ENCODE data around the gene SYNE3.
"Not testable (repeated sequence)": the region's sequence is repeated elsewhere in the genome, so short reads cannot be mapped to it uniquely, and the experiment has no call there.

The SYNE3 gene

GRCh38 chr14:95523815-95524448 is 7.5 kb upstream of the SYNE3 start:
- DNase-seq (ENCODE audit: low read depth): no peak

DNA sequence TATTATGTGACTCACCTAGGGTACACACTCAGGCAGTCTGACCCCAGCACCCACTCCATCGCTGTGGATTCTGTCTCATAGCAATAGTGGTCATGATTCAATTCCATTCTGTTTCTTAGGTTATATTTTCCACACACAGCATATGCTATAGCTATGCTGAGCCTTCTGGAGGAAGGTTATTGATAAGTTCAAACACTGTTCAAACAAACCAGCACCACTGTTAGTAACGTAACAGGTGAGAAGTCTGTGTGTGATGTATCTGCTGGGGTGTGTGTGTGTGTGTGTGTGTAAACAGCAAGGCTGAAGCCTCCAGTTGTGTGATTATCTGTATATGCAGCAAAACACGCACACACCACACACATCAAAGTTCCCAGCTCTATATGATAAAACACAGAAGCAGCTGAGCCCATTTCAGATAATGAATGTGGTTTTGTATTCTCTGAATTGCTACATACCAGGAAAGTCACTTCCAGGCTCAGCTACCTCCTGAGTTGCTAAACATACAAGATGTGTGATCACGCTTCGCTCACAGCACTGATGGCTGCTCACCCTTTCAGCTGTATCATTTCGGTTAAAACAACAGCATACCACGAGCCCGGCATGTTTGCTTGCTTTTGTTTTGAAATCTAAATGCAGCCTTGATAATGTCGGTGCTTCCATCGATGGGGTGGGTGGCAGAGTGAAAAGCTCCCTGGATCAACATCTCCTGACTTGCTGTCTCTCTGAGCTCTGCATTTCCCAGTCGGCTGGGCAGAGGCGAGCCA is 6.8 kb upstream of the SYNE3 start:
- DNase-seq (ENCODE audit: low read depth): no peak

DNA sequence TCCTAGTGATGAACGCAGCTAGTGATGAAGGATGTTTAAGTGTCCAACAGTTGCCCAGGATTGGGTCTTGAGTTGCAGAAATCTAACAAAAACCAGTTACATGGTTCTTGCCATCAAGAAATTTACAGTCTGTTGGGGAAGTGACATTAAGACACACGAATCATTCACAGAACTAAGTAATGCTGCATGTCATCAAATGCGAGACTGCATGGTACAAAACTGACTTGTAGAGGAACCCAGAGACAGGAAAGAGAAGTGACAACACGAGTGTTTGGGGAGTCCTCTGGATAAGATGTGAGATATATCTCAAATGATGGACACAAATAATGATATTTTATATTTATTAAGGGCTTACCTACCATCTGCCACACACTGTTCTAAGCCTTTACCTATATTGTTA is 6.1 kb upstream of the SYNE3 start:
- no peak for DNase-seq (ENCODE audit: low read depth)

- DNase-seq (ENCODE audit: low read depth): no peak
Measured at GRCh38 chr14:95522116-95522515, 5.7 kb upstream of the SYNE3 start.

DNA sequence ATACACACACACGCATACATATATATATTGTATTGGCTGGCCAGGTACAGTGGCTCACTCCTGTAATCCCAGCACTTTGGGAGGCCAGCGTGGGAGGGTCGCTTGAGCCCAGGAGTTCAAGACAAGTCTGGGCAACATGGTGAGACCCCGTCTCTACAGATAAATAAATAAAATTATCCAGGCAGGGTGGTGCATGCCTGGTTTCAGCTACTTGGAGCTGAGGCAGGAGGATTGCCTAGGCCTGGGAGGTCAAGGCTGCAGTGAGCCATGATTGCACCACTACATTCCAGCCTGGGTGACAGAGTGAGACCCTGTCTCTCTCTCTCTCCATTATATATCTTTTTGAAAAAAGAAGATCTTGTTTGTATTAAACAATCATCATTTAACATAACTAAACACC is 4.6 kb upstream of the SYNE3 start:
- DNase-seq (ENCODE audit: low read depth): no peak

- DNase-seq (ENCODE audit: low read depth): no peak
Measured at GRCh38 chr14:95520346-95520745, 3.9 kb upstream of the SYNE3 start.

- peak; percentile 80 for DNase-seq (ENCODE audit: low read depth)
Measured at GRCh38 chr14:95519699-95520098, 3.2 kb upstream of the SYNE3 start.

GRCh38 chr14:95518045-95518751 is 1.7 kb upstream of the SYNE3 start:
- no peak for DNase-seq (ENCODE audit: low read depth)

DNA sequence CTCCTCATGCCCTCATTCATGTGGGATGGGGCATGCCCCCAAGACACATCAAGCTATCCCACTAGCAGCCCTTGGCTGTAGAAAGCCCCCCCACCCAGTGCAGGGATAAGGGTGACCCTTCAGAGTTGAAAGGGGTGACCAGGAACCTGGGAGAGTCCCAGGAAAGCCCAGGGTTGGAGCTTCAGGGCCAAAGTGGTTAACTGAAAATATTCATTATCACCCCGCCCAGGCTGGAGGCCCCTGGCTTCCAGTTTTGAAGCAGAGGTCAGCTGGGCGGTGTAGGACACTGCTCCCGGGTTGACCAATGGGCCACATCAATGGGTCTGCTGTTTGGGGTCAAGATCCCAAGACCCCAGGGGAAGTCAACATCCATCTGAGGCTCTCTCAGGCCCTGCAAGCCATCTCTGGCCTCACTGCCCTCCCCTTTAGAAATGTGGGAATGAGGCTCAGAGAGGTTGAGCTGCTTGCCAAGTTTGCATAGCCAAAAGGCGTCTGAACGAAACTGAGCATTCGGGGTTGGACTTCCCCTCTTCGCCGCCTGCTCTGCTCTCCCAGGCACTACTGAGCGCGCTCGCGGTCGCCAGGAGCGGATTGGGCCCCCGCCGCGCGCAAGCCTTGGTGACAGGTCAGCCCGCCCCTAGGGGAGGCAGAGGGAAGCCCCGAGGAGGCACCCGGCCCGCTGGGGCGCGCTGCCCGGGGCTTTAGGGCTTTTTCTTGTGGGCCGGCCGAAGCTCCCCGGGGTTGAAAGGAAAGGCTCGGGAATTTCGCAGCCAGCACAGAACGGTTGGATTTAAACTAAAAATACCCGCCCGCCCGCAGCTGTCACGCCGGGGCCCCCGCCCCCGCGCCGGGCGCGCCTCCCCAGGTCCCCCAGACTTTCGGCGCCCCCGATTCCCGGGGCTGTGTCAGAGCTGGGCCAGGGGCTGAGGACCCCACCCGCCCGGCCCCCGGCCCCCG is 576 bp downstream of the SYNE3 start:
- no peak for DNase-seq (ENCODE audit: low read depth)

DNA sequence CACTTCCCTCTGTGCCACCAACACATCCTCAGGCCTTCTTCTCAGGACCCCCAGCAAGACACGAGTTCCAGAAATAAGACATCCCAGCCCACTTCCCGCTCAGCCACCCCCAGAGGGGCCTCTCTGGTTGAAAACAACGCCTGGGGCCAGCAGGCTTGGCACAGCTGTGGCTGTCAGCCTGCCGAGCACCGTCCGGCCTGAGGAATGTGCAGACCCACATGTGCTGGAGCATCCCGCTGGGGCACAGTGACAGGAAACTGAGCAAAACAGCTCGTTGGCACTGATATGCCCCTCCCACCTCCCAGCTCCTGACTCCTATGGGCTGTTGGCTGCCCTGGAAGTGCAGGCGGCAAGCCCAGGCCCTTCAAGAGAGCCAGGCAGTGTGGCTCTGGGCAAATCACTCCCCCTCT is 1.4 kb downstream of the SYNE3 start:
- DNase-seq (ENCODE audit: low read depth): no peak

DNA sequence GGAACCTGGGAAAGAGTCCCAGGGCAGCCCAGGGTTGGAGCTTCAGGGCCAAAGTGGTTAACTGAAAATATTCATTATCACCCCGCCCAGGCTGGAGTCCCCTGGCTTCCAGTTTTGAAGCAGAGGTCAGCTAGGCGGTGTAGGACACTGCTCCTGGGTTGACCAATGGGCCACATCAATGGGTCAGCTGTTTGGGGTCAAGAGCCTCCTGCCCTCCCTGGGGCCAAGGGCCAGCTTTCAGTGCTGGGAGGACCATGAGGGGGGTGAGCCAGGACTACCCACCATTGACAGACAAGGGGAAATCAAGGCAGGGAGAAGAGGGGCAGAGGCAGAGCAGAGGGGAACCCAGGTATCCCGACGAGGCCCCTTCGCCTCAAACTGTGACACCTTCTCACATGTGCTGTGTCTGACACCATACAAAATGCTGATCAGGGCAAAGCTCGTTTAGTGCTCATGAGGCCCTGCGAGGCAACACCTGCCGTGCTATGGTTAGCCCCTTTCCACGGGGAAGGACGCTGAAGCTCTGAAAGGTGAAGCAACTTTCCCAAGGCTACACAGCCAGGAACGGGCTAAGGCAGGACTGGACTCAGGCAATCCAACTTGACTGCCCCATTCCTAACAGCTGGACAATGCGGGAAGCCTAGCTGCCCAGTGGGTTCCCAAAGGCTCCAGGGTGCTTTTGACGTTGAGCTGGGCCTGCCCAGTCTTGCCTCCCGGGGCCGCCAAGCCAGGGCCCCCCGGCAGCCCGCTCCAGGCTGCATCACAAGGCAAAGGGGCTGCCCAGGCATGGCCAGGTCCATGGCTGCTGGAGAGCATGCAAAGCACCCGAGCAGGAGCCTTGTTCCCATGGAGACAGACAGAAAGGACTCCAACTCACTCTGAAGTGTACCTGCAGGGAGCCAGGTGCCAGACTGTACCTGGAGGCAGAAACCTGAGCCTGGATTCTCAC is 2.0 kb downstream of the SYNE3 start:
- no peak for DNase-seq (ENCODE audit: low read depth)

- DNase-seq (ENCODE audit: low read depth): no peak
Measured at GRCh38 chr14:95513291-95513690, 3.2 kb downstream of the SYNE3 start.

GRCh38 chr14:95511687-95512086 is 4.8 kb downstream of the SYNE3 start:
- DNase-seq (ENCODE audit: low read depth): no peak

DNA sequence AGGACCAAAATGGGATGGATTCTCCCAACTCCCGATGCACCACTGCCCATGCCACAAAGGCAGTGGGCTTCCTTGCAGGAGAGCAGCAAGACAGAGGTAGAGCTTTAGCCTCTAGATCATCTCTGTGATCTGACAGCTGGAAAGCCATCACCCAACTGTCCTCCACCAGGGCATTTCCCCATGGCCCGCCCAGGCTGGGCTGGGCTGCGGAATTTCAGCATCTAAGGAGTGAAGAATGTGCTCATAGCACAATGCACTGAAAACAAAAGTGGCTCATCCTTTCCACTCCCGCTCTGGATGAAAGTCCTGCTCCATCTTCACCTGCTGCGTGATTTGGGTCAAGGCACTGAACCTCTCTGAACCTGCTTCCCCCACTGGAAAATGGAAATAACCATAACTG is 5.6 kb downstream of the SYNE3 start:
- DNase-seq (ENCODE audit: low read depth): no peak

DNA sequence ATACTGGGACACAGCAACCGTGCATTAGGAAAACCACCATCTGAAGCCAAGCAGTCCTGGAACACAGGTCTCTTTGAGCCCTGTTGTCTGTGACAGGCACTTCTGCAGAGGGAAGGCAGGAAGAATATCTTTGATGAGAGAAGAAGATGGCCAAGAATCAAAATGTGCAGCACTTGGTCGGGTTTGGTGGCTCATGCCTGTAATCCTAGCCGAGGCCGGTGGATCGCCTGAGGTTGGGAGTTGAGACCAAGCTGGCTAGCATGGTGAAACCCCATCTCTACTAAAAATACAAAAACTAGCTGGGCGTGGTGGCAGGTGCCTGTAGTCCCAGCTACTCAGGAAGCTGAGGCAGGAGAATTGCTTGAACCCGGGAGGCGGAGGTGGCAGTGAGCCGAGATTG is 6.1 kb downstream of the SYNE3 start:
- not testable (repeated sequence) for DNase-seq (ENCODE audit: low read depth)

GRCh38 chr14:95509495-95509894 is 7.0 kb downstream of the SYNE3 start:
- no peak for DNase-seq (ENCODE audit: low read depth)

DNA sequence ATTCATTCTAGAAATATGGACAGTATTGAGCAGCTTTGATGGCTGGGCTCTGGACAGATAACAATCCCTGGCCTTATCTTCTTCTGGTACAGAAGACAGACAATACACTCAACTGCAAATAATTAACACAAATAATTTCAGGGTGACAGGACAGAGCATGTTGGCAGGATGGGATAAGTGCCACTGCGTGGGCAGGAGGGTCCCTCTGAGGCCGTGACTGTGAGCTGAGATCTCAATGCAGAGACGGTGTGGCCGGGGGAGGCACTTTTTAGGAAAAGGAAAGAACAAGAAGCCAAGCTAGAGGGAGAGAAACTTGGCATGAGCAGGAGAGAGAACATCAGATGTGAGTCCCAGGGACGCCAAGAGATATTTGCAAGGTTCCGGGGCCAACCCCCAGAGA is 8.1 kb downstream of the SYNE3 start:
- no peak for DNase-seq (ENCODE audit: low read depth)

DNA sequence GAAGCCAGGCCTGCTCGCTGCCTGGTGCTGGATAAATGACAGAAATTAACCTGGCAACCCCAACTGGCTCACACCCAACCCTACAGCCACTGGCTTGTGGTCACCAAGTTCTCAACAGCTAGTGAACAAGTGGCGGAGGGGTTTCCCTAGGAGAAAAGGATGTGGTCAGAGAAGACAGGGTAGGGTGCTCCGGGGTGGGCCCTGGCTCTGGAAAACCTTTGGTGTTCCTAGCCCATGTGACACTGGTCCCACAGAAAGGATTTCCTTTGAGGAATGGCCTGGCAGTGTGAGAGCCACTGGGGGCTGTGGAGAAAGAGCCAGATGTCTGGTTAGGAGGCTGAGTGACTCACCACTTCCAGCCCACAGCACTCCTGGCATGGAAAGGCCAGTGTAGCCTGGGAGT is 8.7 kb downstream of the SYNE3 start:
- no peak for DNase-seq (ENCODE audit: low read depth)

GRCh38 chr14:95507174-95507573 is 9.3 kb downstream of the SYNE3 start:
- peak; percentile 96 for DNase-seq (ENCODE audit: low read depth)

GRCh38 chr14:95505030-95505589 is 11.3 kb downstream of the SYNE3 start:
- no peak for DNase-seq (ENCODE audit: low read depth)

Data from GM04504 (cell line).